GM18519 (cell line): ENCODE data around the gene MOCS3.

Experiments
- ATAC-seq: cut with Tn5 transposase; IDR thresholded peaks from one replicate; pipeline ENCODE4 v1.9.1; 2021; ENCODE audit warnings: mild to moderate bottlenecking, moderate library complexity; ENCODE audit not compliant: unreplicated experiment, low FRiP score

The MOCS3 gene

GRCh38 chr20:51008718-51009117 lies 50.1 kb downstream of the MOCS3 start:
- no peak for ATAC-seq

GRCh38 chr20:51009303-51010042 lies 50.9 kb downstream of the MOCS3 start:
- no peak for ATAC-seq

- ATAC-seq, result no peak
Observed at GRCh38 chr20:51010043-51010365, 51.4 kb downstream of the MOCS3 start.

- no peak for ATAC-seq
Observed at GRCh38 chr20:51010932-51011331, 52.3 kb downstream of the MOCS3 start.

GRCh38 chr20:51011479-51011878 lies 52.9 kb downstream of the MOCS3 start:
- no peak for ATAC-seq

GRCh38 chr20:51012357-51012756 lies 53.7 kb downstream of the MOCS3 start:
- ATAC-seq, result no peak
